K562 (cell line): ENCODE results near the gene FAHD2A.
"Not testable (repeated sequence)": the region's sequence is repeated elsewhere in the genome, so short reads cannot be mapped to it uniquely, and the experiment has no call there.

Source experiments
- MAFF ChIP-seq: IDR thresholded peaks from 2 replicates; pipeline ENCODE4 v1.6.1; 2012; ENCODE audit warnings: low read length, improper control_type of control experiment
- ZNF140 ChIP-seq: fragments of 250-450 bp; sonication (Bioruptor Pico); IDR thresholded peaks from 2 replicates; pipeline ENCODE4 v1.8.0; 2021; ENCODE audit warnings: moderate library complexity, mild to moderate bottlenecking, inconsistent platforms

DNA sequence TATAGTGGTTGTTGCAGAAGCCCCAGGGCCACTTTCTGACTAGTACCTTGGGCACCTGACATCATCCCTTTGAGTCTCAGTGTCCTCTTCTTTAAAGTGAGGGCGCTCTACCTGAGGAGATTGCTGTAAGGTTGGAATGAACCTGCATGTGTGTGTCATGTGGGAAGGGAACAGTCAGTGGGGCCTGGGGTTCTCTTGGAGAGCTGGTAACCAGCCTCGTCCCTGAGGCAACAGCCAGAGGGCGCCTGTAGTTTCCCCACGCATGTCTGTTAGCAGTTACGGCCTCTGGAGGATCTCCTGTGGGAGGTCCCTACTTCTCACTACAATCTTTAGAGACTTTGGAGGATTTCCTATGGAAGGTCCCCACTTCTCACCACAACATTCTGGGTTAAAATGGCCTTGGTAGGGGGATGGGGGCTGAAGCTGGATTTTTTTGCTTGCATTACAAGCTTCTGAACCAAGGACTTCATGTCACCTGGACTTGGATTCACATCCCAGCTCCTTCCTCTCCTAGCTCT lies 755 bp downstream of the FAHD2A start:
- TF ChIP-seq ZNF140 (CRISPR knock-in tag); MAFF: not testable (repeated sequence)
